ENCODE data around the gene LYRM2. TPM values are rescaled to one million over a fixed set of nuclear protein-coding genes. Genes with fewer than 3 reads are reported as not detected.

LYRM2 gene
- total RNA-seq, 2 experiments from 2014 or later, result 29.2 to 29.5 TPM

DNA sequence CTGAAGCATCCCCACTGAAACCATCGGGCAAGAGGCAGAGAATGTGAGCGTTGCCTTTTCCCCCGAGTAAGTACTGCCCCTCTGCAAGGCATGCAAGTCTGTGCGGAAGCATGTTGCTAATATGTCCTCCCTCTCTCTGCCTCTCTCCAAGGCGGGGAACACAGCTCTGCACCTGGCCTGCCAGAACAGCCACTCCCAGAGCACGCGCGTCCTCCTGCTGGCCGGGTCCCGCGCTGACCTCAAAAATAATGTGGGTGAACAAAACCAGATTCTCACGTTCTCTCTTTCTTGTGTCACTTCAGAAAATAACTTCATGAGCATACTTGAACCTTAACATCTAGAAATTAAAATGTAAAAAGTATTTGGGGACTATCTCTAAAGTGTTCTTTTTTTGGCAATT lies 26.4 kb downstream of the LYRM2 start:
- ChIA-PET POLR2A (no interaction called here), CTCF (interaction anchor here (1.6 to 7.7 kb wide), 5 partner anchors 14 to 244 kb away, joined by 5 to 82 read pairs (median 16); partner anchors contain the start of gene ANKRD6)
- H3K4me3 Mint-ChIP-seq, result no peak overlapping the region
- no peaks in the 10 kb centered on the region for H3K9me3 Mint-ChIP-seq (ENCODE audit: insufficient read depth)
- DNase-seq, result no peak
- no peak overlapping the region for H3K27ac Mint-ChIP-seq
- H3K36me3 Mint-ChIP-seq (ENCODE audit: low read depth), result peaks cover 2% of the 10 kb centered on the region
- no peaks in the 10 kb centered on the region for H3K27me3 Mint-ChIP-seq (ENCODE audit: low read depth)
- peaks cover 24% of the 10 kb centered on the region for H3K4me1 Mint-ChIP-seq (ENCODE audit: low read depth)
- no peak for ATAC-seq

GRCh38 chr6:89611666-89612065 lies 26.9 kb downstream of the LYRM2 start:
- DNase-seq (peak; percentile 34), ATAC-seq (no peak)
- Mint-ChIP-seq H3K9me3 (ENCODE audit: insufficient read depth) (no peaks in the 10 kb centered on the region), H3K36me3 (ENCODE audit: low read depth) (peaks cover 2% of the 10 kb centered on the region), H3K27ac (no peak overlapping the region), H3K4me3 (no peak overlapping the region), H3K4me1 (ENCODE audit: low read depth) (peaks cover 24% of the 10 kb centered on the region), H3K27me3 (ENCODE audit: low read depth) (no peaks in the 10 kb centered on the region)
- ChIA-PET POLR2A (no interaction called here), CTCF (interaction anchor here (2.8 to 7.7 kb wide), 4 partner anchors 13 to 243 kb away, joined by 16 to 82 read pairs (median 33); partner anchors contain the start of gene ANKRD6)

DNA sequence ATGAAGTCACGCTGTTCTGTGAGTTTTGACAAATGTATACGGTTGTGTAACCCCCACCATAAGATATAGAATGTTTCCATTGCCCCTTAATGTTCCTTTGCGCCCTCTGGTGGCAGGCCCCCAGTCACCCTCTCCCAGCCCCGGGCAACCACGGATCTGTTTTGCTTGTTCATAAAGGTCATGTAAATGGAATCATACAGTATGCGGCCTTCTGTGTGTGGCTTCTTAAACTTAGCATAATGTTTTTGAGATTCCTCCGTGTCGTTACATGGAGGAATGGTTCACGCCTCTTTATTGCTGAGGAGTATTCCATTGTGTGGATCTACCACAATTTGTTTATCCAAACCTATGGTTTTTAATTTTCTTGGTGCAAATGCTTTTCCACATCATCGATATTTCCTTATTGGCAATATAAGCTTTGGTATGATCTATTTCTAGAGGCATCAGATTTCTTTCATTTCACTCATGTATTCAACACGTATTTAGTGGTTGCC lies 28.4 kb downstream of the LYRM2 start:
- CTCF ChIA-PET, result interaction anchor here (0.7 to 7.7 kb wide), 16 partner anchors 12 to 627 kb away, joined by 3 to 82 read pairs (median 4); partner anchors contain the start of genes ANKRD6 and UBE2J1
- ATAC-seq (peak; percentile 88), DNase-seq (peak; percentile 85)
- Mint-ChIP-seq H3K9me3 (ENCODE audit: insufficient read depth) (no peaks in the 10 kb centered on the region), H3K36me3 (ENCODE audit: low read depth) (peaks cover 2% of the 10 kb centered on the region), H3K4me3 (no peak overlapping the region), H3K4me1 (ENCODE audit: low read depth) (peaks cover 24% of the 10 kb centered on the region), H3K27ac (no peak overlapping the region), H3K27me3 (ENCODE audit: low read depth) (no peaks in the 10 kb centered on the region)
- POLR2A ChIA-PET, result no interaction called here

DNA sequence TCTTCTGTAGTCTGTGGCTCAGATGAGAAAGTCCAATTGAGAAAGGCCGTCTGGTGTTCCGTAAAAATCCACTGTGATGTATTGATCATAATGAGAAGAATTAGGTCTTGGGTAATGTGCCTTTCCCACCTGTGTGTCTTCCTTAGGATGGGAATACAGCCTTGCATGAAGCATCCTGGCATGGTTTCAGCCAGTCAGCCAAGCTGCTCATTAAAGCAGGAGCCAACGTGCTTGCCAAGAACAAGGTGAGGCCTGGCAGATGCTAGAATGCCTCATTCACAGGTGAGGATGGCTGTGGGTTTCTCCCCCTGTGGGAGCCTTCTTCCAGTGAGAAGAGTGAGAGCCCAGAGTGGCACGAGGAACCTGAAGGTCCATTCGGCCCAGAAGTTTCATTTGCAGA lies 32.7 kb downstream of the LYRM2 start:
- POLR2A ChIA-PET, result no interaction called here
- Mint-ChIP-seq H3K4me1 (ENCODE audit: low read depth) (peaks cover 10% of the 10 kb centered on the region), H3K27ac (no peak overlapping the region), H3K4me3 (no peak overlapping the region), H3K27me3 (ENCODE audit: low read depth) (no peaks in the 10 kb centered on the region), H3K36me3 (ENCODE audit: low read depth) (peaks cover 2% of the 10 kb centered on the region), H3K9me3 (ENCODE audit: insufficient read depth) (no peaks in the 10 kb centered on the region)
- CTCF ChIA-PET, result interaction anchor here (0.8 to 2.8 kb wide), 4 partner anchors 32 to 233 kb away, joined by 3 to 12 read pairs (median 3); partner anchors contain the start of gene LYRM2
- DNase-seq, result no peak
- ATAC-seq, result no peak

DNA sequence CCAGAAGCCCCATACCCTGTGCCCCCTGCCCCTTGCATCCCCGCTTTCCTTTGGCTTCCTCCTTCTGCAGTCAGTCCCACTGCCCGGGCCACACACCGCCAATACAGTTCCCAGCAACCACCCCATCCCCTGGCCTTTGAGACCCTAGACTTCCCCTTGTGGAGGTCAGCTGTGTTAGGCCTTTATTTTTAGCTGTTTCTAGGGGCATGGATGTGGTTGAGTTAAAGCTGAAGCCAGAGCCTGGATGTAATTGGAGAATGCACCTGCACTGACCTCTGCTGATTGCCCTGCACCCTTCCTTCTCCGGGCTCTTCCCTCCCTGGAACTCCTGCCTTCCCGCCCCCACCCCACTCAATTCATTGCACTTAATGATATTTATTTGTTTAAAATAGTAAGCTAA lies 33.9 kb downstream of the LYRM2 start:
- Mint-ChIP-seq H3K27me3 (ENCODE audit: low read depth) (no peaks in the 10 kb centered on the region), H3K36me3 (ENCODE audit: low read depth) (no peaks in the 10 kb centered on the region), H3K4me1 (ENCODE audit: low read depth) (peaks cover 3% of the 10 kb centered on the region), H3K4me3 (no peak overlapping the region), H3K27ac (no peak overlapping the region), H3K9me3 (ENCODE audit: insufficient read depth) (no peaks in the 10 kb centered on the region)
- CTCF ChIA-PET, result interaction anchor here (1.0 to 2.8 kb wide), 4 partner anchors 170 to 236 kb away, joined by 3 to 12 read pairs (median 8); no protein-coding TSS in a partner anchor
- no peak for DNase-seq
- no peak for ATAC-seq
- POLR2A ChIA-PET, result interaction anchor here (0.6 kb wide), 1 partner anchor 54 kb away, joined by 3 read pairs; no protein-coding TSS in a partner anchor

- ATAC-seq (no peak), DNase-seq (no peak)
- POLR2A ChIA-PET, result no interaction called here
- Mint-ChIP-seq H3K9me3 (ENCODE audit: insufficient read depth) (peaks cover 9% of the 10 kb centered on the region), H3K4me3 (no peak overlapping the region), H3K36me3 (ENCODE audit: low read depth) (peaks cover 18% of the 10 kb centered on the region), H3K27me3 (ENCODE audit: low read depth) (no peaks in the 10 kb centered on the region), H3K27ac (no peak overlapping the region), H3K4me1 (ENCODE audit: low read depth) (peaks cover 27% of the 10 kb centered on the region)
- CTCF ChIA-PET, result interaction anchor here (1.5 kb wide), 1 partner anchor 170 kb away, joined by 5 read pairs; no protein-coding TSS in a partner anchor
These were observed 36.4 kb downstream of the LYRM2 start for GRCh38 chr6:89602166-89602565.

DNA sequence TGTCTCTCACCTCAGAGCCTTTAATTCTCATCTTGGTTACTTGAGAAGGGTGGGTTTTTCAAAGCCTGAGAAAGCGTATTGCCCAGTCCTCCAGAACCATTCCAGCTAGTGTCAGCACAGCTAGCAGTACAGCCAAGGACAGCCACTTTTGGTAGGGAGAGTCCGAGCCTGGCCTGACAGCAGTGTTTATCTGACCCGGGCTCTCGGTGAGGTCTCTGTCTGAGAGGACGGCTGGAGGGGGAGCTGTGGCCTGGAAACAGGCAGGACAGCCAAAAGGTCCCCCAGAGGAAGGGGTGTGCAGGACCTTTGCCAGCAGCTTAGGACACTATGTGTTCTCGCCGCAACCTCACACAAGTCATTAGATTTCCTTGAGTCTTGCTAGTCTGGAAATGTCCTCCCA lies 38.8 kb downstream of the LYRM2 start:
- Mint-ChIP-seq H3K27ac (no peak overlapping the region), H3K9me3 (ENCODE audit: insufficient read depth) (peaks cover 19% of the 10 kb centered on the region), H3K4me3 (no peak overlapping the region), H3K27me3 (ENCODE audit: low read depth) (no peaks in the 10 kb centered on the region), H3K36me3 (ENCODE audit: low read depth) (peaks cover 34% of the 10 kb centered on the region), H3K4me1 (ENCODE audit: low read depth) (peaks cover 48% of the 10 kb centered on the region)
- ChIA-PET POLR2A (no interaction called here), CTCF (interaction anchor here (1.4 to 5.2 kb wide), 3 partner anchors 10 to 228 kb away, joined by 4 to 39 read pairs (median 8); partner anchors contain the start of gene ANKRD6)
- ATAC-seq (no peak), DNase-seq (no peak)

DNA sequence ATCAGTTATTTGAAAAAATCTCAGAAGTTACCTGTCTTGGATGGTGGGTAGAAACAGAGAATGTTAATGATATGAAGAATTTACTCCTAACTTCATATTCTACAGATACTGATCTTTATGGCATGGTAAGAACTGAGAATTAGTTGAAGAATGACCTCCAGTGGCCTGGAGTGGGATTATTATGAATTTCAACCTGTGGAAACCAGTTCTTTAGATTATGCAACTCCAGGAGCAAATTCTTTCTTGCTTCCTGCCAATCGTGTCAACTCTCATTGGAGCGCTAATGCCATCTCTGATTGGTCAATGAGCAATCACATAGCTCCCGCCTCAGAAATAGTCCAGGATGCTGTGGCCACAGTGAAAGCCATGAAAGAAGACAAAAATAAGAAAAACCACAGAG lies 40.6 kb downstream of the LYRM2 start:
- Mint-ChIP-seq H3K27ac (peak overlapping the region; percentile 79), H3K4me3 (no peak overlapping the region), H3K27me3 (ENCODE audit: low read depth) (no peaks in the 10 kb centered on the region), H3K36me3 (ENCODE audit: low read depth) (peaks cover 37% of the 10 kb centered on the region), H3K4me1 (ENCODE audit: low read depth) (peaks cover 49% of the 10 kb centered on the region), H3K9me3 (ENCODE audit: insufficient read depth) (peaks cover 19% of the 10 kb centered on the region)
- ATAC-seq (peak; percentile 18), DNase-seq (peak; percentile 26)
- ChIA-PET POLR2A (interaction anchor here (1.2 kb wide), 1 partner anchor 226 kb away, joined by 4 read pairs; no protein-coding TSS in a partner anchor), CTCF (interaction anchor here (1.0 to 5.2 kb wide), 7 partner anchors 12 to 300 kb away, joined by 3 to 39 read pairs (median 4); no protein-coding TSS in a partner anchor)

GRCh38 chr6:89597372-89597771 lies 41.2 kb downstream of the LYRM2 start:
- DNase-seq, result no peak
- peak; percentile 35 for ATAC-seq
- ChIA-PET CTCF (interaction anchor here (1.6 to 5.2 kb wide), 4 partner anchors 12 to 225 kb away, joined by 3 to 39 read pairs (median 6); no protein-coding TSS in a partner anchor), POLR2A (interaction anchor here (1.0 to 1.2 kb wide), 2 partner anchors 11 to 225 kb away, joined by 3 to 4 read pairs; no protein-coding TSS in a partner anchor)
- Mint-ChIP-seq H3K27ac (peak overlapping the region; percentile 79), H3K27me3 (ENCODE audit: low read depth) (no peaks in the 10 kb centered on the region), H3K4me3 (peak overlapping the region; percentile 25), H3K36me3 (ENCODE audit: low read depth) (peaks cover 37% of the 10 kb centered on the region), H3K4me1 (ENCODE audit: low read depth) (peaks cover 49% of the 10 kb centered on the region), H3K9me3 (ENCODE audit: insufficient read depth) (peaks cover 19% of the 10 kb centered on the region)

GRCh38 chr6:89596484-89596883 lies 42.1 kb downstream of the LYRM2 start:
- DNase-seq (no peak), ATAC-seq (no peak)
- Mint-ChIP-seq H3K27ac (peak overlapping the region; percentile 99), H3K4me3 (peak overlapping the region; percentile 42), H3K9me3 (ENCODE audit: insufficient read depth) (peaks cover 19% of the 10 kb centered on the region), H3K4me1 (ENCODE audit: low read depth) (peaks cover 46% of the 10 kb centered on the region), H3K27me3 (ENCODE audit: low read depth) (no peaks in the 10 kb centered on the region), H3K36me3 (ENCODE audit: low read depth) (peaks cover 37% of the 10 kb centered on the region)
- CTCF ChIA-PET, result interaction anchor here (1.6 to 5.2 kb wide), 2 partner anchors 13 to 164 kb away, joined by 3 to 39 read pairs; no protein-coding TSS in a partner anchor
- POLR2A ChIA-PET, result interaction anchor here (0.6 to 1.5 kb wide), 3 partner anchors 12 to 719 kb away, joined by 3 read pairs; no protein-coding TSS in a partner anchor

GRCh38 chr6:89596056-89596455 lies 42.5 kb downstream of the LYRM2 start:
- peaks cover 46% of the 10 kb centered on the region for H3K4me1 Mint-ChIP-seq (ENCODE audit: low read depth)
- peak; percentile 69 for ATAC-seq
- H3K36me3 Mint-ChIP-seq (ENCODE audit: low read depth), result peaks cover 37% of the 10 kb centered on the region
- peak; percentile 40 for DNase-seq
- H3K27ac Mint-ChIP-seq, result peak overlapping the region; percentile 99
- peaks cover 19% of the 10 kb centered on the region for H3K9me3 Mint-ChIP-seq (ENCODE audit: insufficient read depth)
- ChIA-PET CTCF (interaction anchor here (1.6 to 5.2 kb wide), 2 partner anchors 14 to 164 kb away, joined by 3 to 39 read pairs; no protein-coding TSS in a partner anchor), POLR2A (interaction anchor here (0.6 to 1.5 kb wide), 2 partner anchors 17 to 720 kb away, joined by 3 read pairs; no protein-coding TSS in a partner anchor)
- H3K27me3 Mint-ChIP-seq (ENCODE audit: low read depth), result no peaks in the 10 kb centered on the region
- peak overlapping the region; percentile 42 for H3K4me3 Mint-ChIP-seq

DNA sequence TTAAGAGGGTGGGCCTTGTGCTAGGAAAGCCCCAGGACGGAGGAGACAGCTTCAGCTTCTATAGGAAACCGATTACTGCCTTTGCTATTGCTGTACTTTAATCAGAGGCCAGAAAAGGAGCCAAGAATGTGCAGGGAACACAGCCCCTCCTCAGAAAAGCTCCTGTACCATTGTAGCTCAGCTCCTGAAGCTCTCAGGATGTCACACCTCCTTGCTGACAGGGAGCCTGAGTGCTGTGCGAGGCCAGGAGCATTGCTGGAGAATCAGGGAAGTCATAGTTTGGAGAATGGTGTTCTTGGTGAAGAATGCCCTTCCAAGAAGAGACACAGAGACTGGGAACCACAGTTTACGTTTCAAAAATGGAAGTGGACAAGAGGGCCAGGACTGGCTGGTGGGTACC lies 46.8 kb downstream of the LYRM2 start:
- Mint-ChIP-seq H3K36me3 (ENCODE audit: low read depth) (peaks cover 15% of the 10 kb centered on the region), H3K9me3 (ENCODE audit: insufficient read depth) (peaks cover 10% of the 10 kb centered on the region), H3K4me3 (no peak overlapping the region), H3K4me1 (ENCODE audit: low read depth) (peaks cover 22% of the 10 kb centered on the region), H3K27me3 (ENCODE audit: low read depth) (no peaks in the 10 kb centered on the region), H3K27ac (no peak overlapping the region)
- ATAC-seq (no peak), DNase-seq (no peak)
- ChIA-PET POLR2A (no interaction called here), CTCF (interaction anchor here (1.5 to 1.7 kb wide), 2 partner anchors 19 to 159 kb away, joined by 4 to 6 read pairs; no protein-coding TSS in a partner anchor)

Measured in activated CD8-positive, alpha-beta T cell treated with anti-CD3 and anti-CD28 coated beads, Interleukin-2, amount 10 ng/mL, durations not matched to agents 7 days and 5 days (primary cell).